Measurements from ENCODE around the gene LSM11.

DNA sequence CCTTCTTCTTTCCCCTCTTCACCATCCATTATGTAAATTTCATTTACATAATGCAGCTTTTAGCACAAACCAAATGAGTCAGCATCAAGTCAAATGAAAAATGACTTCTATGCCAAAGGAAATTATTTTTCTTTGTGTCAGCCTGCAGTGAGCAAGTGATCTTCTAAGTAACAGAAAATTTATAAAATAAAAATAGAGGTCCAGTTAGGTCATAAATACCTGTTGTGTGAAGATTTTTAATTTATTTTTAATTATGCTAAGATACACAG is 29.0 kb upstream of the LSM11 start:
- TF ChIP-seq, protein P1, sequence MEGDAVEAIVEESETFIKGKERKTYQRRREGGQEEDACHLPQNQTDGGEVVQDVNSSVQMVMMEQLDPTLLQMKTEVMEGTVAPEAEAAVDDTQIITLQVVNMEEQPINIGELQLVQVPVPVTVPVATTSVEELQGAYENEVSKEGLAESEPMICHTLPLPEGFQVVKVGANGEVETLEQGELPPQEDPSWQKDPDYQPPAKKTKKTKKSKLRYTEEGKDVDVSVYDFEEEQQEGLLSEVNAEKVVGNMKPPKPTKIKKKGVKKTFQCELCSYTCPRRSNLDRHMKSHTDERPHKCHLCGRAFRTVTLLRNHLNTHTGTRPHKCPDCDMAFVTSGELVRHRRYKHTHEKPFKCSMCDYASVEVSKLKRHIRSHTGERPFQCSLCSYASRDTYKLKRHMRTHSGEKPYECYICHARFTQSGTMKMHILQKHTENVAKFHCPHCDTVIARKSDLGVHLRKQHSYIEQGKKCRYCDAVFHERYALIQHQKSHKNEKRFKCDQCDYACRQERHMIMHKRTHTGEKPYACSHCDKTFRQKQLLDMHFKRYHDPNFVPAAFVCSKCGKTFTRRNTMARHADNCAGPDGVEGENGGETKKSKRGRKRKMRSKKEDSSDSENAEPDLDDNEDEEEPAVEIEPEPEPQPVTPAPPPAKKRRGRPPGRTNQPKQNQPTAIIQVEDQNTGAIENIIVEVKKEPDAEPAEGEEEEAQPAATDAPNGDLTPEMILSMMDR (IDR thresholded peaks at IDR 0.05): no peak
- TF ChIP-seq POLR2A (IDR thresholded peaks at IDR 0.05): no peak
- TF ChIP-seq POLR2AphosphoS5 (IDR thresholded peaks at IDR 0.05): no peak
